GM12878 (cell line): ENCODE data around the gene INHA. TPM values are rescaled to one million over a fixed set of nuclear protein-coding genes. Genes with fewer than 3 reads are reported as not detected.

ENCODE experiments used
- ATAC-seq: fragments of 200-7000 bp; cut with Tn5 transposase; 3 replicates; pipeline ENCODE4 v1.9.1; 2020; ENCODE audit warnings: mild to moderate bottlenecking, moderate library complexity
- BruUV-seq: library from RNA; stranded (reverse); fragments of 400-500 nt; replicated peaks from 2 replicates; lab custom pipeline; 2021; lab: Mats Ljungman, UMichigan
- CTCF ChIA-PET: fragments of 300-600 bp; sonication (Branson Sonifier 250); formaldehyde crosslinking; extraction: SDS; loops from one replicate; lab custom pipeline; 2021; ENCODE audit warnings: inconsistent platforms; lab: Yijun Ruan, JAX
- POLR2A ChIA-PET: fragments of 350-600 bp; formaldehyde crosslinking; extraction: SDS; loops from one replicate; lab custom pipeline; 2021; ENCODE audit warnings: inconsistent platforms; lab: Charles Lee
- RAD21 ChIA-PET: fragments of 300-600 bp; sonication (Branson Sonifier 250); formaldehyde crosslinking; loops from one replicate; lab custom pipeline; 2023; ENCODE audit warnings: antibody characterized with exemption; ENCODE audit not compliant: unreplicated experiment; lab: Charles Lee
- SMC1A ChIA-PET: fragments of 300-600 bp; sonication (Branson Sonifier 250); formaldehyde crosslinking; loops from one replicate; lab custom pipeline; 2023; ENCODE audit not compliant: unreplicated experiment, uncharacterized antibody; lab: Charles Lee
- DNase-seq: peaks from one replicate; pipeline ENCODE4 v3.0.0-alpha.2; 2011; ENCODE audit warnings: low read depth, low spot score
- FAIRE-seq: peaks from 3 replicates; lab custom pipeline; 2011; peaks lifted over from hg19 to GRCh38; lab: Jason Lieb, UNC
- H2AFZ ChIP-seq: 2 replicates; pipeline ENCODE4 v1.6.0; 2011; ENCODE audit warnings: low read depth, low read length, control low read depth; ENCODE audit not compliant: control insufficient read depth
- H3K27ac ChIP-seq: 2 replicates; pipeline ENCODE4 v1.5.1; 2011; ENCODE audit warnings: control low read depth; ENCODE audit not compliant: control insufficient read depth, insufficient read depth
- H3K27me3 ChIP-seq, 2 experiments: replicated peaks in 1 of 2; 2 replicates each; pipeline versions ENCODE4 v1.6.0 to v1.6.1; 2011; ENCODE audit warnings: low read length in 1 of 2; ENCODE audit not compliant: control insufficient read depth in 2 of 2, insufficient read depth in 2 of 2
- H3K36me3 ChIP-seq, 2 experiments: 2 replicates each; pipeline ENCODE4 v1.5.1; 2011; ENCODE audit warnings: low read length in 1 of 2; ENCODE audit not compliant: control insufficient read depth in 2 of 2, insufficient read depth in 2 of 2
- H3K4me1 ChIP-seq: 2 replicates; pipeline ENCODE4 v1.6.1; 2011; ENCODE audit warnings: mild to moderate bottlenecking, low read length, moderate library complexity, mixed read lengths; ENCODE audit not compliant: control insufficient read depth, insufficient read depth
- H3K4me2 ChIP-seq: 2 replicates; pipeline ENCODE4 v1.6.0; 2011; ENCODE audit warnings: control low read depth; ENCODE audit not compliant: control insufficient read depth, insufficient read depth
- H3K4me3 ChIP-seq: fragments of 200-600 bp; sonication (generic); 2 replicates; pipeline ENCODE4 v1.5.1; 2016
- H3K79me2 ChIP-seq: 2 replicates; pipeline ENCODE4 v1.6.0; 2011; ENCODE audit warnings: low read length; ENCODE audit not compliant: control insufficient read depth, insufficient read depth
- H3K9ac ChIP-seq: 2 replicates; pipeline ENCODE4 v1.8.0; 2011; ENCODE audit warnings: low read length, control low read depth, mixed read lengths; ENCODE audit not compliant: control insufficient read depth, insufficient read depth
- H3K9me3 ChIP-seq: replicated peaks from 3 replicates; pipeline ENCODE4 v1.5.1; 2011; ENCODE audit warnings: mild to moderate bottlenecking, low read length; ENCODE audit not compliant: control insufficient read depth, insufficient read depth
- H4K20me1 ChIP-seq: 2 replicates; pipeline ENCODE4 v1.6.0; 2011; ENCODE audit not compliant: control insufficient read depth, insufficient read depth
- ATF3 ChIP-seq: IDR thresholded peaks from 2 replicates; pipeline ENCODE4 v1.6.1; 2011; ENCODE audit warnings: low read depth, mild to moderate bottlenecking, low read length, moderate library complexity, borderline replicate concordance; ENCODE audit errors: extremely low read depth
- BACH1 ChIP-seq: fragments of 450-650 bp; IDR thresholded peaks from 2 replicates; pipeline ENCODE4 v1.6.1; 2017; ENCODE audit warnings: mild to moderate bottlenecking, borderline replicate concordance
- CBFB ChIP-seq: IDR thresholded peaks from 2 replicates; pipeline ENCODE4 v1.6.1; 2016; ENCODE audit warnings: antibody characterized with exemption, low read depth
- CEBPZ ChIP-seq: fragments of 150-350 bp; IDR thresholded peaks from 2 replicates; pipeline ENCODE4 v1.6.1; 2016; ENCODE audit warnings: low read depth, low read length
- MTA2 ChIP-seq: fragments of 450-650 bp; IDR thresholded peaks from 2 replicates; pipeline ENCODE4 v1.6.1; 2016; ENCODE audit warnings: low read depth, mild to moderate bottlenecking, moderate library complexity
- NFXL1 ChIP-seq: fragments of 450-650 bp; IDR thresholded peaks from 2 replicates; pipeline ENCODE4 v1.6.1; 2017; ENCODE audit warnings: antibody characterized with exemption, mild to moderate bottlenecking, borderline replicate concordance
- NR2C1 ChIP-seq: fragments of 450-650 bp; IDR thresholded peaks from 2 replicates; pipeline ENCODE4 v1.6.1; 2017; ENCODE audit warnings: antibody characterized with exemption, mild to moderate bottlenecking, moderate library complexity
- SIX5 ChIP-seq: IDR thresholded peaks from 2 replicates; pipeline ENCODE4 v1.6.1; 2011; ENCODE audit warnings: mild to moderate bottlenecking, low read depth, low read length, moderate library complexity; ENCODE audit not compliant: severe bottlenecking
- SMARCA5 ChIP-seq: fragments of 450-650 bp; IDR thresholded peaks from 2 replicates; pipeline ENCODE4 v1.6.1; 2017; ENCODE audit warnings: mild to moderate bottlenecking
- SPI1 ChIP-seq: IDR thresholded peaks from 2 replicates; pipeline ENCODE4 v1.6.1; 2011; ENCODE audit warnings: low read depth, mild to moderate bottlenecking, low read length, moderate library complexity, borderline replicate concordance; ENCODE audit not compliant: insufficient read depth
- SUPT20H ChIP-seq: IDR thresholded peaks from 2 replicates; pipeline ENCODE4 v1.6.1; 2011; ENCODE audit warnings: low read depth, mild to moderate bottlenecking, low read length, moderate library complexity, borderline replicate concordance; ENCODE audit not compliant: control insufficient read depth
- YY1 ChIP-seq: IDR thresholded peaks from 2 replicates; pipeline ENCODE4 v1.6.1; 2011; ENCODE audit warnings: low read depth, mild to moderate bottlenecking, low read length
- WGBS: methylation state at CpG from one replicate; pipeline ENCODE4 v1.1.6; 2016; ENCODE audit warnings: low lambda C conversion rate; ENCODE audit not compliant: insufficient replicate concordance, insufficient coverage; ENCODE audit errors: missing lambda C conversion rate; 5-methylcytosine and 5-hydroxymethylcytosine counted together
- in situ Hi-C: fragments of 300-500 bp; cut with MboI; formaldehyde crosslinking; loops from 9 replicates; pipeline ENCODE4 v1.14.3; 2018; ENCODE audit warnings: mixed read lengths
- intact Hi-C: fragments of 100-400 bp; cut with micrococcal nuclease; formaldehyde crosslinking; loops from one replicate; pipeline ENCODE4 v1.14.2; 2022; ENCODE audit not compliant: unreplicated experiment
- polyA plus RNA-seq, 11 experiments: library from polyadenylated mRNA; depleted of rRNA in 4 of 11; unstranded in 6 of 11; stranded (reverse) in 5 of 11; fragments of >200 nt; fragmentation: Nextera tagmentation in 4 of 11; fragmentation: Illumina TruSeq in 1 of 11; extraction: Ambion mirVana in 4 of 11; extraction: Trizol in 1 of 11; gene quantifications; 1 replicate in 1 of 11; 2 replicates in 10 of 11; pipeline versions ENCODE4 v1.2.1 to v1.2.3, GENCODE V29; 2011 to 2016; ENCODE audit warnings: inconsistent platforms in 2 of 11, missing spikeins in 2 of 11, low read depth in 1 of 11
- total RNA-seq, 4 experiments: library from RNA; depleted of rRNA in 3 of 4; stranded (reverse); fragments of >200 nt in 3 of 4; fragmentation: Illumina TruSeq in 1 of 4; extraction: Trizol in 1 of 4; gene quantifications; 2 replicates each; pipeline versions ENCODE4 v1.2.1 to v1.2.3, GENCODE V29; 2013 to 2021
- TF ChIP-seq, protein P1 (sequence below): fragments of 450-650 bp; IDR thresholded peaks from 2 replicates; pipeline ENCODE4 v1.6.1; 2016; ENCODE audit warnings: mild to moderate bottlenecking

Gene INHA
- total and polyA plus RNA-seq, 10 of the 15 experiments (the other 5 are each of a cell fraction or from before 2014, with no cell fraction given), result not detected

DNA sequence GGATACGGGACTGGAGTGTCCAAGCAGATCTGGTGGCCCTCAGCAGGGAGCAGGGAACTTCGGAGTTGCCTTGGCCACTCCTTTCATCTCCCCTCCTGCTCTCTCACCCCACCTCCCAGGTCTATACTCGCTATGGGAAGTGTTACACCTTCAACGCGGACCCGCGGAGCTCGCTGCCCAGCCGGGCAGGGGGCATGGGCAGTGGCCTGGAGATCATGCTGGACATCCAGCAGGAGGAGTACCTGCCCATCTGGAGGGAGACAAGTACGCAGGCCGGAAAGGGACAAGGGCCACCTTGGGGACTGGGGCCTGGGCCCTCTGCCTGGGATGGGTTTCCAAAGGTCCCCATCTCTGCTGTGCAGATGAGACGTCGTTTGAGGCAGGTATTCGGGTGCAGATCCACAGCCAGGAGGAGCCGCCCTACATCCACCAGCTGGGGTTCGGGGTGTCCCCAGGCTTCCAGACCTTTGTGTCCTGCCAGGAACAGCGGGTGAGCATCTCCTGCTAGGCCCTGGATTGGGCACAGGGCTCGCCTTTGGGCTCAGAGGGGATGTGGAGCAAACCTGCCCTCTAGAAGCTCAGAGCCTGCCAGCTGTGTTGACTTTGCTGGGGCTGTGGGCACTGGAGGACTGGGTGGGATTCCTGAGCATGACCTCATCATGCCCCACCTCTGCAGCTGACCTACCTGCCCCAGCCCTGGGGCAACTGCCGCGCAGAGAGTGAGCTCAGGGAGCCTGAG is 40.3 kb upstream of the INHA start (continued):
- TF ChIP-seq, protein P1, sequence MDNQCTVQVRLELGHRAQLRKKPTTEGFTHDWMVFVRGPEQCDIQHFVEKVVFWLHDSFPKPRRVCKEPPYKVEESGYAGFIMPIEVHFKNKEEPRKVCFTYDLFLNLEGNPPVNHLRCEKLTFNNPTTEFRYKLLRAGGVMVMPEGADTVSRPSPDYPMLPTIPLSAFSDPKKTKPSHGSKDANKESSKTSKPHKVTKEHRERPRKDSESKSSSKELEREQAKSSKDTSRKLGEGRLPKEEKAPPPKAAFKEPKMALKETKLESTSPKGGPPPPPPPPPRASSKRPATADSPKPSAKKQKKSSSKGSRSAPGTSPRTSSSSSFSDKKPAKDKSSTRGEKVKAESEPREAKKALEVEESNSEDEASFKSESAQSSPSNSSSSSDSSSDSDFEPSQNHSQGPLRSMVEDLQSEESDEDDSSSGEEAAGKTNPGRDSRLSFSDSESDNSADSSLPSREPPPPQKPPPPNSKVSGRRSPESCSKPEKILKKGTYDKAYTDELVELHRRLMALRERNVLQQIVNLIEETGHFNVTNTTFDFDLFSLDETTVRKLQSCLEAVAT, result no peak

DNA sequence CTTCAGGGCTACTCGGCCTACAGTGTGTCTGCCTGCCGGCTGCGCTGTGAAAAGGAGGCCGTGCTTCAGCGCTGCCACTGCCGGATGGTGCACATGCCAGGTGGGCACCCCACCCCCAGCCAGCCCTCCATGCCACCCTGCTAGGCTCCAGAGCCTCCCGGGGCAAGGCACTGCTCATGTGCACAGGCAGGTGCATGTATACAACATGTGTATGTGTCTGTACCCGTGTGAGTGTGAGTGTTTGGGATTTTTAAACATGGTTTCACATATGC is 39.8 kb upstream of the INHA start:
- intact Hi-C loops, result no loop called here
- no peak for FAIRE-seq

More for the DNA sequence above, 39.8 kb upstream of the INHA start:
- 27% methylated on average over 8 of the region's 8 CpGs for WGBS
- Histone ChIP-seq H3K4me3 (no peak overlapping the region), H3K9me3 (no peaks in the 10 kb centered on the region), H3K79me2 (no peaks in the 10 kb centered on the region), H3K27ac (no peak overlapping the region), H3K27me3 (peaks cover 3 to 8% of the 10 kb centered on the region in 2 experiments; a peak in 3 of 4 replicates), H3K4me2 (no peak overlapping the region), H4K20me1 (no peaks in the 10 kb centered on the region; the same call in 1 of the 2 replicates), H2AFZ (no peak overlapping the region), H3K36me3 (no peaks in the 10 kb centered on the region), H3K9ac (no peak overlapping the region), H3K4me1 (no peaks in the 10 kb centered on the region)
- ChIA-PET CTCF (interaction anchor here (1.2 to 10.8 kb wide), 3 partner anchors 9 to 130 kb away, joined by 3 to 224 read pairs (median 83); partner anchors contain the start of gene GMPPA), SMC1A (no interaction called here), POLR2A (no interaction called here), RAD21 (interaction anchor here (1.1 kb wide), 1 partner anchor 37 kb away, joined by 4 read pairs; a partner anchor contains a TSS)
- ATAC-seq (no peak), DNase-seq (no peak)
- in situ Hi-C loops, result loop anchor here (5.0 kb wide), 1 partner anchor 130 kb away; no protein-coding TSS in a partner anchor
- TF ChIP-seq SIX5 (no peak), YY1 (no peak), CEBPZ (no peak), CBFB (no peak), BACH1 (no peak), ATF3 (no peak), NR2C1 (no peak), NFXL1 (no peak), SMARCA5 (no peak), MTA2 (no peak), SUPT20H (no peak), SPI1 (no peak)
- no TSS peak for BruUV-seq
